Measurements from ENCODE around the gene STARD9.
A peak's percentile ranks its signal among the peaks of the same experiment; 100 is the strongest.

STARD9 gene

DNA sequence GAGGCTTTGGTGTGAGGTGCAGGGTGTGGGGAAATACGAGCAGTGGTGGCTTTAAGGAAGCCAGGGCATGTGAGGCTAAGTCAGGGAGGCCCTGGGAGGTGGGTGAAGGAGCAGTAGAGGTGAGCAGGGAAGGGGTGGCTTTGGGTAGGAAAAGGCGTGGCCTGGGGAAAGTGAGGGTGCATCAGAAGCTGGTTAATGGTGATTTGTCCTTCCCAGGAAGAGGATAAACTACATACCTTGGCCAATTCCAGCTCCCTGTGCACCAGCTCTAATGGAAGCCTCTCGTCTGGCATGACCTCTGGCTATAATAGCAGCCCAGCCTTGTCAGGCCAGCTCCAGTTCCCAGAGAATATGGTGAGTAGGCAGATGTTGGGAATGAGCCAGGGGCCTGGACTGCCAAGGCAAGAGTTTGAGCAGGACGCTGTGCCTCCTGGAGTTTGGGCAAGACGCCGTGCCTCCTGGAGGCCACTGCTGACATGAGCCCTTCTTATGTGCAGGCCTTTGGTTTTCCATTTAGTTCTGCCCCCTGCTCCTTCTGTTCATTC is 120.2 kb downstream of the STARD9 start:
- DNase-seq: no peak

DNA sequence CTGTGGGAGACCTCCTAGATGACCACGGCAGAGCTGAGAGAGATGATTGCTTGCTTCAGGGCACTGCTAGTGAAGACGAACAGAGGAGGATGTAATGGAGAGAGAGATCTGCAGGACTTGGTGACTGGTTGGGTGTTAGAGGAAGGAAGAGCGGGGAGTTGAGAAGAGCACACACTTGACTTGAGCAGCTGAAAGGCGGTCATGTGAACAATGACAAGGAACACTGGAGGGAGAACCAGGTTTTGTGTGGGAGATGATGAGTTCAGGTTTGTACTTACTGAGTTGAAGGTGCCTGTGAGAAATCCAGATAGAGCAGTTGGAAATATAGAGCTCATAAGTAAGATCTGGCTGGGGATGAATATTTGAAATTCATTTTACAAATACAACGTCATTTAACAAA is 121.2 kb downstream of the STARD9 start:
- DNase-seq: no peak

DNA sequence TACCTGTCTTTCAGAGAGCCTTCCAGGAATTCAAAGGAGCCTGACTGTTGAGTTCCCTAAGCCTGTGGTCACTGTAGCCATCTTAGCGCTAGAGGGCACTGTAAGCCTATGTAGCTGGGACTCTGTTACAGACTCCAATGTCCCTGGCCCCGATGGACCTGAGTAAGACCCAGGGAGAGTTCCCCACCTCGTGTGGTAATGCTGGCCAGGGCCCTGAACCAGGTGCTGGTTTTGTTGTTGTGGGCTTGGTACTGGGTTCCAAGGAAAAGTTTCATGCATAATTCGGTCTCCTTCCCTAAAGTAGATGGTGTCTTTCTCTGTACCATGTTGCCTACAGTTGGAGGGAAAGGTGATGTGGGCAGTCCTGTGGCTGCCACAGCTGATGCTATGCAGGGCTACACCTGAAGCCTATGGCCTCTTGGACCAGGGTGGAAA is 129.1 kb downstream of the STARD9 start:
- peak in 4 of 5 donors; percentile 35 to 66 (median 44) for DNase-seq

- no peak for DNase-seq
Observed at GRCh38 chr15:42705336-42705735, 129.9 kb downstream of the STARD9 start.

DNA sequence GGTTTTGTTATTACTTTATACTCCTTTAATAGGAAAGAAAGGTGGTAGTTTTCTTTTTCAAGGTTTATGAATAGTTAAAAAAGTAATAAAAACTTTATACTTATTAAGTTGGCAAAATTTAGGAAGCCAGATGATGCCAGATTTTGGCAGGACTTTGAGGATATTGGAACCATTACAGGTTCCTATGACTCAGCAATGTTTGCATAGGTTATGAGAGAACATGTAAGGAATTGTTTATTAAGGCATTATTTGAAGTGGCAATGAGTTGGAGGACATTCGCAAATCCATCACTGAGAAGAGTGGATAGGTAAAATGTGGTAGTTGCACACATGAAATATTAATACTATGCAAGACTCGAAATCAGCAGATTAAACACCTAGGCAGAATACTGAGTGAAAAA is 131.7 kb downstream of the STARD9 start:
- no peak for DNase-seq

GRCh38 chr15:42707873-42708544 is 132.6 kb downstream of the STARD9 start:
- DNase-seq: no peak

GRCh38 chr15:42710662-42711061 is 135.3 kb downstream of the STARD9 start:
- DNase-seq: no peak

GRCh38 chr15:42711746-42712145 is 136.3 kb downstream of the STARD9 start:
- no peak for DNase-seq

DNA sequence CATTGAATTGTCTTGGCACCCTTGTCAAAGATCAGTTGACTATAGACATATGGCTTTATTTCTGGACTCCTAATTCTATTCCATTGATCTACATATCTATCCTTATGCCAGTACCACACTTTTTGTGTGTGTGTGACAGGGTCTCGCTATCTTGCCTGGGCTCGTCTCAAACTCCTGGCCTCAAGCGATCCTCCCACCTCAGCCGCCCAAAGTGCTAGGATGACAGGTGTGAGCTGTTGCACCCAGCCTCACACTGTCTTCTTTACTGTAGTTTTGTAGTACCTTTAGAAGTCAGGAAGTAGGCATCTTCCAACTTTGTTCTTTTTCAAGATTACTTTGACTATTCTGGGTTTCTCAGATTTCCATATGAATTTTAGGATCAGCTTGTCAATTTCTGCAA is 137.2 kb downstream of the STARD9 start:
- DNase-seq: no peak

- DNase-seq: no peak
Observed at GRCh38 chr15:42716125-42716524, 140.7 kb downstream of the STARD9 start.

- no peak for DNase-seq
Observed at GRCh38 chr15:42716626-42717025, 141.2 kb downstream of the STARD9 start.

DNA sequence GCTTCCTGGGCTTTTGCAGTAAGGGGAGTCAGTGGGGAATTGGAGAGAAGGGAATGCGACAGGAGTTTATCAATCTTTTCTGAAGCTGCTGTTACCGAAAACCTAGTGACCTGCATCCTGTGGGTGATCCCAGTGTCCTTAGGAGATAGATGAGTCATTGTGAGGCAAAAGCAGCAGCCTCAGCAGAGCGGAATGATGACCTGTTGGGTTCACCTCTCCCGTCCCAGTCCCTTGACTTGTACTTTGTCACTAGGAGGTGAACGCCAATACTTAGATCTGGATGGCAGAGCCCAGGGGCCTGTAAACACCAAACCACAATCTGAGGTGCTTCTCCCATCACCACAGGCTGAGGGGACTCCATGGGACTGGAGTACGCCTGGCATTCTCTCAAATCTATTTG is 143.6 kb downstream of the STARD9 start:
- DNase-seq: no peak

- no peak for DNase-seq
Observed at GRCh38 chr15:42720071-42720470, 144.7 kb downstream of the STARD9 start.

DNA sequence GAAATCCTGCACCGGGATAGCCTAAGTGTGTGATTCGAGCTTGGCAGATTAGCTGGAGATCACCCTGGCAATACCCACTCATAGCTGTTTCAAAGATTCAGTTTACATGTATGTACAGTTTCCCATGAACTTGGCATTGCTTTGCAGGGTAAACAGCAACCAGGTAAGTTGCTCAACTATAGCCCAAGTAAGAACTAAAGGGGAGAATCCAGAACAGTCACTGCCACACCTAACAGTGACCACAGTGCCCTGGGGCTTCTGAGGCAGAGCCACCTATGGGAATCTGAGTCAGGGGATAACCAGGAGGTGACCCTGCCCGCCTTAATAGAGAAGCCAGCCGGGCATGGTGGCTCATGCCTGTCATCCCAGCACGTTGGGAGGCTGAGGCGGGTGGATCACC is 145.6 kb downstream of the STARD9 start:
- no peak for DNase-seq

- no peak for DNase-seq
Observed at GRCh38 chr15:42721916-42722315, 146.5 kb downstream of the STARD9 start.

DNA sequence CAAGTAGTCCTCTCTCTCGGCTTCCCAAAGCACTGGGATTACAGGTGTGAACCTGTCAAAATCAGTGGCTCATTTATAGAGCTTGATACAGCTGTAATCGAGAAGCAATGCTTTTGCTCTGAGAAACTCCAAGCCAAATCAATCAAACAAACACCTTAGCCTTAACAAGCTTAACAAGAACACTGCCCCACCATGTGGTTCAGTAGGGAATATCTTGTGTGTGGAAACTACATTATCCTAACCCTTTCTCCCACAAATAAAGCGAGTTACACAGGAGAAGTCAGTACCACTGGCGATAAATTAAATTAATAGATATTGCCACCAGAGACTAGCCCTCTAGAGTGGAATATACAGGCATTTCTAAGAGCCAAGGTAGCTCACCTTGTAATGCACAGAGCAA is 147.7 kb downstream of the STARD9 start:
- no peak for DNase-seq

GRCh38 chr15:42724276-42724675 is 148.9 kb downstream of the STARD9 start:
- DNase-seq: no peak

- no peak for DNase-seq
Observed at GRCh38 chr15:42725331-42725903, 150.0 kb downstream of the STARD9 start.

DNA sequence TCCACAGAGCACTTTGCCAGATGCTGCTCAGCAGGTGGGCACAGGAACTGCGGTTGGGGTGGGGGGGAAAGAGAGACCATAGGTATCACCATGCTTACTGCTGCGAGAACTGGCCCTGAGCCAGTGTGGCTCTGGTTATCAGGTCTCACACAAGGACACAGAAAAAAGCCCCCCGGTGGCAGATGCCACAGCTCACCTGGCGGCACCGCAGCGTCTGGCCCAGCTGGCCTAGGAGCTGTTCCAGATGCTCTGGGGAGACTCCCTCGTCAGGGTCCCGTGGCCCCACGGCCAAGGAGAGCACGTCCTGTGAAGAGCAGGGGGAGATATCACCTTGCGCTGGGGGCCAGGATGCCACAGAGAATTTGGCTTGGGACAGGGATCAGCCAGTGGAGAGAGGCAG is 150.7 kb downstream of the STARD9 start:
- DNase-seq: no peak

- no peak for DNase-seq
Observed at GRCh38 chr15:42727750-42728381, 152.5 kb downstream of the STARD9 start.

GRCh38 chr15:42728560-42728959 is 153.2 kb downstream of the STARD9 start:
- no peak for DNase-seq

DNA sequence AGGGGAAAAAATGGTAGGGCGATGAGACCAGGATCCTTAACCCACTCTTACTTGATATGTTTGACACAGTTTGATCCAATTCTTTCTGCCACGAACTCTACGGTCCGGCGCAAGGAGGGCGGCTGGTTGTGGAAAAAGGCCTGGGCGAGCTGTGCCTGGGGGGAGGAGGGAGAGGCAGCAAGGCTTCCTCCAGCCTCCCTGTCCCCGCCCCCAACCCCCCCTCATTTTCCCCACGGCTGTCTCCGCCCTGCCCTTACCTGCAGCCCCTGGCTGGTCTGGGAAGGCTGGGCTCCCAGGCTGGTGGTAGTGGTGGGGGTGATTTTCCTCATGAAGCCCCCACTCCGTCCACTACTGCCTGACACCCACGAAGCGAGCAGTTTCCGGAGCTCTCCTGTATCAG is 153.6 kb downstream of the STARD9 start:
- no peak for DNase-seq

DNA sequence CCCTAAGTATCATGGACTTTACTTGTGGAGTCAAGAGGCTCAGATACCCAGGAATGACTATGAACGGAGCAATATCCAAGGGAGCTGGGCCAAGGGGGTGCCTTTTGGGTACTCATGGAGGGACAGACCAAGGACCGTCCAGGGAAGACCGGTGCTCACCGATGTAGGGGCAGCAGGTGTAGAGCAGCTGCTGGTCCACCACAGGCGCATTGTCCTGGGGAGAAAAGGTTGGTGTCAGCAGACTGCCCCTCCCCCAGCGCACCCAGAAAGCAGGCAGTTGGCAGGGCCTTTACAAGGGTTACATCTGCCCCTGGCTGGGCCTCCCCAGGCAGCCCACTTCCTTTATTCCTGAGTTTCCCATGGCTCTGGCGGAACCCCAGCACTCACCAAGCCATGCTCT is 154.0 kb downstream of the STARD9 start:
- DNase-seq: no peak

DNA sequence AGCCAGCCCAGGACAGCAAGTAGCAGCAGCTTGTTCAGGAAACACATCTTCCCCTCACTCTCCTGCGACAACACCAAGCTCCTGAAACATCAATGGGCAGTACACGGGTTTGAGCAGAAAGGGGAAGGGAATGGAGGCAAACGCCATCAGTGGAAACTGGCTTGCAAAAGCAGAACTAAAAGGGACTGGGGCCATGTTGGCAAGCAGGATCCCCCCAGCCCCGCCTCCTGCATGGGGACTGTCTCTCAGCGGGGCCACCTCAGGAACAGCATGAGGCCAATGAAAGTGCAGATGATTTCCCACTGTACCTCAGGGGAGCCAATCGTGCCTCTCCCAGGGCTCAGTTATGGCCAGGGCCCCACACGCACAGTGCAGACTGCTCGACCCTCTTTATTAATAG is 154.7 kb downstream of the STARD9 start:
- DNase-seq: no peak

All from T-helper 1 cell (primary cell).